Erythroblast (primary cell): ENCODE data around the gene TRPV4.

Experiments used
- GATA1 ChIP-seq: IDR thresholded peaks from 2 replicates; pipeline ENCODE4 v1.6.1; 2011; ENCODE audit warnings: low read depth, mild to moderate bottlenecking, control low read depth, low read length, moderate library complexity
- POLR2A ChIP-seq: IDR thresholded peaks from 2 replicates; pipeline ENCODE4 v1.6.1; 2011; ENCODE audit warnings: mild to moderate bottlenecking, low read length

DNA sequence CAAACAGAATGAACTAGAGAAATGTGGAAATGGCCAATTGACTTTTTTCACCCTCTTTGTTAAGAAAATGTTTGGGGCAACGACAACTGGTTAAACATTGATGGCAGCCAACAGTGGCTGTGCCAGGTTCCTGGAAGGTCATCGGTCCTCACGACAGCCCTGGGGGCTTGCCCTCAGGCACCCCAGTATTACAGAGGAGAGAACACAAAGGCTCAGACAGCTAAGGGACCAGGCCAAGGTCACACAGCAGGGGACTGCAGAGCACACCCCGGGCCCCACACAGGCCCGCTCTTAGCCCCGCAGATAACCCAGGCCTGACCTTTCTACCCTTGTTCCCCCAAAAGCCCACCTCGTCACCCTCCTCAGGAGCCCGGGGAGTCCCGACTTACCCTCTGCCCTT is 1.3 kb downstream of the TRPV4 start:
- TF ChIP-seq GATA1 (no peak), POLR2A (no peak)
